Tibial nerve (tissue), 4 donors: Measurements from ENCODE around the gene COA3. TPM values are rescaled to one million over a fixed set of nuclear protein-coding genes. Genes with fewer than 3 reads are reported as not detected.

Experiments
- DNase-seq, 2 donors: peaks; one replicate each; pipeline ENCODE4 v3.0.0-alpha.2; 2019; ENCODE audit warnings: low spot score in 2 of 2
- H3K27ac ChIP-seq, 4 donors: fragments of 200-600 bp; sonication (generic) in 3 of 4; one replicate each; pipeline ENCODE4 v1.5.1; 2017 to 2019; ENCODE audit warnings: mild to moderate bottlenecking in 1 of 4
- H3K27me3 ChIP-seq, 2 donors: fragments of 200-600 bp; sonication (generic) in 1 of 2; one replicate each; pipeline versions ENCODE4 v1.5.1 to v1.6.0; 2017 to 2019
- H3K36me3 ChIP-seq, 3 donors: fragments of 200-600 bp; sonication (generic); one replicate each; pipeline ENCODE4 v1.5.1; 2018 to 2019
- H3K4me1 ChIP-seq, 4 donors: fragments of 200-600 bp; sonication (generic) in 3 of 4; one replicate each; pipeline ENCODE4 v1.5.1; 2017 to 2019
- H3K4me3 ChIP-seq, 4 donors: fragments of 200-600 bp; sonication (generic) in 3 of 4; one replicate each; pipeline ENCODE4 v1.5.1; 2017 to 2019; ENCODE audit warnings: mild to moderate bottlenecking in 1 of 4, moderate library complexity in 1 of 4
- H3K9me3 ChIP-seq, 4 donors: fragments of 200-600 bp; sonication (generic) in 3 of 4; one replicate each; pipeline ENCODE4 v1.5.1; 2017 to 2019
- EP300 ChIP-seq, 2 donors: sonication (generic); formaldehyde crosslinking; IDR thresholded peaks; one replicate each; pipeline ENCODE4 v1.6.1; 2017; ENCODE audit warnings: antibody characterized with exemption in 2 of 2, mild to moderate bottlenecking in 1 of 2
- POLR2A ChIP-seq, 2 donors: fragments of 450-650 bp; IDR thresholded peaks; one replicate each; pipeline ENCODE4 v1.6.1; 2017; ENCODE audit warnings: antibody characterized with exemption in 2 of 2, mild to moderate bottlenecking in 2 of 2, moderate library complexity in 2 of 2
- WGBS, 2 donors: methylation state at CpG; one replicate each; pipeline ENCODE4 v1.1.5; 2018; 5-methylcytosine and 5-hydroxymethylcytosine counted together
- total RNA-seq, 4 donors: library from RNA; depleted of rRNA; stranded (reverse); fragments of >200 nt; gene quantifications; one replicate each; pipeline ENCODE4 v1.1.0, GENCODE V29; 2016
- TF ChIP-seq, protein P1 (sequence below), 5 experiments: fragments of 200-600 bp in 3 of 5; fragments of 450-650 bp in 2 of 5; sonication (generic) in 3 of 5; IDR thresholded peaks; one replicate each; pipeline ENCODE4 v1.5.1; 2016 to 2019; ENCODE audit warnings: antibody characterized with exemption in 5 of 5, mild to moderate bottlenecking in 3 of 5, moderate library complexity in 2 of 5

Gene COA3
- total RNA-seq, 4 donors from 2014 or later, result 58.2 to 91.7 (median 62.6) TPM

DNA sequence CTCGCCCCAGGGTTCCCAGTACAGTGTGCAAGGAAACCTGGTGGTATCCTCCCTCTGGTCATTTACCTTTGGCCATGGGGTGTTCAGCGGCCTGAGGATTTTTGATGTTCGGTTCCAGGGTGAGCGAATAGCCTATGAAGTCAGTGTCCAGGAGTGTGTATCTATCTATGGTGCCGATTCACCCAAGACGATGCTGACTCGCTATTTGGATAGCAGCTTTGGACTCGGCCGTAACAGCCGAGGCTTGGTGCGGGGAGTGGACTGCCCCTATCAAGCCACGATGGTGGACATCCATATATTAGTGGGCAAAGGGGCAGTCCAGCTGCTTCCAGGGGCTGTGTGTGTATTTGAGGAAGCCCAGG lies 47.0 kb upstream of the COA3 start:
- H3K27ac ChIP-seq, result peak overlapping the region in 1 of 4 donors; percentile 30
- WGBS, 2 donors, result 89 to 92% methylated on average over 12 of the region's 12 CpGs

DNA sequence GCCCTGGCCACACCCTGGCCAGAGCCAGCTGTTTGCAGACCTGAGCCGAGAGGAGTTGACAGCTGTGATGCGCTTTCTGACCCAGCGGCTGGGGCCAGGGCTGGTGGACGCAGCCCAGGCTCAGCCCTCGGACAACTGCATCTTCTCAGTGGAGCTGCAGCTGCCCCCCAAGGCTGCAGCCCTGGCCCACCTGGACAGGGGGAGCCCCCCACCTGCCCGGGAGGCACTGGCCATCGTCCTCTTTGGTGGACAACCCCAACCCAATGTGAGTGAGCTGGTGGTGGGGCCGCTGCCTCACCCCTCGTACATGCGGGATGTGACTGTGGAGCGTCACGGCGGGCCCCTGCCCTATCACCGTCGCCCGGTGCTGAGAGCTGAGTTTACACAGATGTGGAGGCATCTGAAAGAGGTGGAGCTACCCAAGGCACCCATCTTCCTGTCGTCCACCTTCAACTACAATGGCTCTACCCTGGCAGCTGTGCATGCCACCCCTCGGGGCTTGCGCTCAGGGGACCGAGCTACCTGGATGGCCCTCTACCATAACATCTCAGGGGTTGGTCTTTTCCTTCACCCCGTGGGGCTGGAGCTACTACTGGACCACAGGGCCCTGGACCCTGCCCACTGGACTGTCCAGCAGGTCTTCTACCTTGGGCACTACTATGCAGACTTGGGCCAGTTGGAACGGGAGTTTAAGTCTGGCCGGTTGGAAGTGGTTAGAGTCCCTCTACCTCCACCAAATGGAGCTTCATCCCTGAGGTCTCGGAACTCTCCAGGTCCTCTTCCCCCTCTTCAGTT lies 46.5 kb upstream of the COA3 start:
- TF ChIP-seq, protein P1, sequence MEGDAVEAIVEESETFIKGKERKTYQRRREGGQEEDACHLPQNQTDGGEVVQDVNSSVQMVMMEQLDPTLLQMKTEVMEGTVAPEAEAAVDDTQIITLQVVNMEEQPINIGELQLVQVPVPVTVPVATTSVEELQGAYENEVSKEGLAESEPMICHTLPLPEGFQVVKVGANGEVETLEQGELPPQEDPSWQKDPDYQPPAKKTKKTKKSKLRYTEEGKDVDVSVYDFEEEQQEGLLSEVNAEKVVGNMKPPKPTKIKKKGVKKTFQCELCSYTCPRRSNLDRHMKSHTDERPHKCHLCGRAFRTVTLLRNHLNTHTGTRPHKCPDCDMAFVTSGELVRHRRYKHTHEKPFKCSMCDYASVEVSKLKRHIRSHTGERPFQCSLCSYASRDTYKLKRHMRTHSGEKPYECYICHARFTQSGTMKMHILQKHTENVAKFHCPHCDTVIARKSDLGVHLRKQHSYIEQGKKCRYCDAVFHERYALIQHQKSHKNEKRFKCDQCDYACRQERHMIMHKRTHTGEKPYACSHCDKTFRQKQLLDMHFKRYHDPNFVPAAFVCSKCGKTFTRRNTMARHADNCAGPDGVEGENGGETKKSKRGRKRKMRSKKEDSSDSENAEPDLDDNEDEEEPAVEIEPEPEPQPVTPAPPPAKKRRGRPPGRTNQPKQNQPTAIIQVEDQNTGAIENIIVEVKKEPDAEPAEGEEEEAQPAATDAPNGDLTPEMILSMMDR (IDR thresholded peaks at IDR 0.05), result no peak
- TF ChIP-seq POLR2A (IDR thresholded peaks at IDR 0.05), result no peak
- no peak for TF ChIP-seq EP300 (IDR thresholded peaks at IDR 0.05)
- Histone ChIP-seq H3K36me3 (peaks cover 0 to 63% (median 20%) of the 10 kb centered on the region in 3 donors), H3K27me3 (no peaks in the 10 kb centered on the region), H3K4me3 (no peak overlapping the region), H3K27ac (peak overlapping the region in 1 of 4 donors; percentile 32), H3K9me3 (no peaks in the 10 kb centered on the region), H3K4me1 (peaks cover 0 to 36% (median 5%) of the 10 kb centered on the region in 4 donors)
- 86 to 87% methylated on average over 17 to 21 of the region's 24 CpGs for WGBS, 2 donors
- no peak for DNase-seq

More for the DNA sequence above, 47.0 kb upstream of the COA3 start:
- Histone ChIP-seq H3K4me1 (peaks cover 0 to 42% (median 5%) of the 10 kb centered on the region in 4 donors), H3K9me3 (no peaks in the 10 kb centered on the region), H3K27me3 (no peaks in the 10 kb centered on the region), H3K4me3 (no peak overlapping the region), H3K36me3 (peaks cover 0 to 58% (median 19%) of the 10 kb centered on the region in 3 donors)
- DNase-seq, result no peak
- TF ChIP-seq EP300 (IDR thresholded peaks at IDR 0.05) (no peak), POLR2A (IDR thresholded peaks at IDR 0.05) (no peak)
- TF ChIP-seq, protein P1 (IDR thresholded peaks at IDR 0.05), result no peak

DNA sequence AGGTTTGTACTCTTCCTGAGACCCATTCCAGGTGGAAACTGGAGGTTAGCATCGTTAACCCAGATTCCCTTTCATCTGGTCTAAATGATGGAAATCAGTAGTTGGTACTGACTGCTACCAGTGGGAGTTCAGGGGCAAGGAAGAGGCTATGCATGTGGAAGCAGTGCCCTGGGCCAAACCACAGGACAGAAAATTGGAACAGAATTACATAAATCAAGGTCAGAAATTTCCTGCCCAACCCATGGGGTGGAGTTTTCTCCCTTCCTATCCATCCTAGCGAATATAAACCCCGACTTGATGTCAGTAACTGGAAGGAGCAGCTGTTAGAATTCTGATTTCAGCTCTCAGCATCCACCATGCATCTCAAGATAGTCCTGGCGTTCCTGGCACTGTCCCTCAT lies 45.8 kb upstream of the COA3 start, which contains the start of gene AOC2:
Gene AOC2 (plus strand): TSS at position 310 of the 400 bp plus-strand sequence. CDS start 47 bp downstream, at position 357.
- TF ChIP-seq, protein P1 (IDR thresholded peaks at IDR 0.05), result no peak
- TF ChIP-seq POLR2A (IDR thresholded peaks at IDR 0.05), result no peak
- TF ChIP-seq EP300 (IDR thresholded peaks at IDR 0.05), result no peak
- Histone ChIP-seq H3K27ac (peak within 1 kb of the TSS in 1 of 4 donors; percentile 32), H3K9me3 (no peaks in the 10 kb centered on the region), H3K36me3 (peaks cover 0 to 70% (median 24%) of the 10 kb centered on the region in 3 donors), H3K4me3 (no peak within 1 kb of the TSS), H3K27me3 (no peaks in the 10 kb centered on the region), H3K4me1 (peaks cover 0 to 31% (median 5%) of the 10 kb centered on the region in 4 donors)
- 63 to 66% methylated on average over 4 of the region's 4 CpGs for WGBS, 2 donors
- DNase-seq, result no peak

DNA sequence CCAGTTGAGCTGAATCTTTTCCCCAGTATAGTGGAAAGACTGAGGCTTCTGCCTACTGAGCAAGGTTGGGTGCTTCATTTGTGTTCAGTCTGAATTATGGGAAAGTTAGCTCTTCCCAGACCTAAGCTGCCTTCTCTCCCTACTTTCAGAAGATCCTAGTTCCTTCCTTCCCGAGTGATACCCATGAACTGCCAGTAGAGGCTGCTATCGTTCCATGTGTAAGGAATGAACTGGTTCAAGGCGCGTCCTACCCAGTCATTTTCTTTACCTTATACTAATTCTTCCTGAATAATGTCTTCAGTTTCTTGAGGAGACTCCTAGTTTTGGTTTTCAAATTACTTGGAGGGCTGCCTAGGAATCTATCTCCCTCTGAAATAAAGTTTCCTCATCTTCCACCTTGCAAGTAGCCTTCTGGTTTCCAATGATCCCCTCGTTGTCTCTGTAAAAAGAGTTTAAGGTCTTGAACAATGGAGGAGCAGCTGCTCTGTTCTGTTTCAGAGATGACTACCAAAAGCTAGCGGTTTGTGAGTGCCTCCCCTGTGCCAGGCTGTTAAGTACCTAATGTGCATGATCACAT lies 44.9 kb upstream of the COA3 start:
- DNase-seq, result peak in 1 of 2 donors; percentile 43
- 30% methylated on average over 6 of the region's 6 CpGs for WGBS, 2 donors
- H3K36me3 ChIP-seq, result peaks cover 0 to 78% (median 32%) of the 10 kb centered on the region in 3 donors
- no peaks in the 10 kb centered on the region for H3K9me3 ChIP-seq
- H3K4me3 ChIP-seq, result no peak overlapping the region
- H3K27me3 ChIP-seq, result no peaks in the 10 kb centered on the region
- TF ChIP-seq POLR2A (IDR thresholded peaks at IDR 0.05), result no peak
- TF ChIP-seq, protein P1 (IDR thresholded peaks at IDR 0.05), result peak; percentile 79 to 89 (median 85)
- H3K27ac ChIP-seq, result peak overlapping the region in 1 of 4 donors; percentile 22
- H3K4me1 ChIP-seq, result peaks cover 0 to 31% (median 5%) of the 10 kb centered on the region in 4 donors
